SK-N-SH (cell line): Measurements from ENCODE around the gene CDKN1A. TPM values are rescaled to one million over a fixed set of nuclear protein-coding genes. Genes with fewer than 3 reads are reported as not detected.

Experiments
- CTCF ChIA-PET: fragments of 300-600, 350-600 bp; formaldehyde crosslinking; extraction: SDS; loops from one replicate; lab custom pipeline; 2021; lab: Yijun Ruan, JAX
- POLR2A ChIA-PET: fragments of 350-600 bp; sonication (Branson Sonifier 250); formaldehyde crosslinking; extraction: SDS; loops from one replicate; lab custom pipeline; 2020; ENCODE audit warnings: antibody characterized with exemption, inconsistent platforms; lab: Yijun Ruan, JAX
- DNase-seq: peaks from one replicate; pipeline ENCODE4 v3.0.0; 2012
- H2AFZ ChIP-seq: fragments of 200-600 bp; sonication (generic); 2 replicates; pipeline ENCODE4 v1.8.1; 2016; ENCODE audit warnings: antibody characterized with exemption, mild to moderate bottlenecking, low read depth
- H3F3A ChIP-seq: fragments of 200-600 bp; sonication (generic); replicated peaks from 2 replicates; pipeline ENCODE3; 2016; ENCODE audit warnings: antibody characterized with exemption, mild to moderate bottlenecking; ENCODE audit not compliant: insufficient read depth
- H3K27ac ChIP-seq, 2 experiments: fragments of 200-500 bp in 1 of 2; fragments of 200-600 bp in 1 of 2; sonication (Bioruptor generic) in 1 of 2; sonication (generic), shearing (Covaris generic) in 1 of 2; 2 replicates each; pipeline versions ENCODE4 v1.5.1 to v1.6.1; 2014 to 2016; ENCODE audit warnings: low read depth in 2 of 2, inconsistent platforms in 1 of 2, low read length in 1 of 2, mild to moderate bottlenecking in 1 of 2, mixed read lengths in 1 of 2
- H3K27me3 ChIP-seq: fragments of 200-600 bp; sonication (generic), shearing (Covaris generic); 2 replicates; pipeline ENCODE4 v1.6.1; 2016; ENCODE audit warnings: mixed run types; ENCODE audit not compliant: insufficient read depth
- H3K36me3 ChIP-seq, 2 experiments: fragments of 200-500 bp in 1 of 2; fragments of 200-600 bp in 1 of 2; sonication (Bioruptor generic) in 1 of 2; sonication (generic) in 1 of 2; replicated peaks in 1 of 2; 2 replicates each; pipeline versions ENCODE3 to v1.5.1; 2014 to 2016; ENCODE audit warnings: low read length in 1 of 2, mild to moderate bottlenecking in 1 of 2; ENCODE audit not compliant: insufficient read depth in 2 of 2, control insufficient read depth in 1 of 2
- H3K4me1 ChIP-seq, 2 experiments: fragments of 200-500 bp in 1 of 2; fragments of 200-600 bp in 1 of 2; sonication (Bioruptor generic) in 1 of 2; sonication (generic), shearing (Covaris generic) in 1 of 2; 2 replicates each; pipeline versions ENCODE4 v1.5.1 to v1.6.1; 2014 to 2016; ENCODE audit warnings: low read depth in 1 of 2, low read length in 1 of 2, mixed run types in 1 of 2; ENCODE audit not compliant: insufficient read depth in 2 of 2, control insufficient read depth in 1 of 2
- H3K4me2 ChIP-seq: fragments of 200-600 bp; sonication (generic), shearing (Covaris generic); 2 replicates; pipeline ENCODE4 v1.6.1; 2017; ENCODE audit warnings: mixed run types
- H3K4me3 ChIP-seq, 2 experiments: fragments of 200-500 bp in 1 of 2; fragments of 200-600 bp in 1 of 2; sonication (Bioruptor generic) in 1 of 2; sonication (generic), shearing (Covaris generic) in 1 of 2; 2 replicates each; pipeline versions ENCODE4 v1.5.1 to v1.8.1; 2014 to 2016; ENCODE audit warnings: low read depth in 2 of 2, inconsistent platforms in 1 of 2, low read length in 1 of 2, mild to moderate bottlenecking in 1 of 2, mixed read lengths in 1 of 2, moderate library complexity in 1 of 2
- H3K79me2 ChIP-seq: fragments of 200-600 bp; sonication (generic); 2 replicates; pipeline ENCODE4 v1.8.1; 2017; ENCODE audit warnings: mild to moderate bottlenecking; ENCODE audit not compliant: insufficient read depth
- H3K9ac ChIP-seq: fragments of 200-600 bp; sonication (generic); 2 replicates; pipeline ENCODE4 v1.6.1; 2017; ENCODE audit warnings: mixed run types
- H3K9me2 ChIP-seq: fragments of 200-600 bp; sonication (generic); 2 replicates; pipeline ENCODE4 v1.6.1; 2017; ENCODE audit warnings: mixed run types
- H3K9me3 ChIP-seq: fragments of 200-600 bp; sonication (generic); 2 replicates; pipeline ENCODE4 v1.6.1; 2017; ENCODE audit warnings: mixed run types, mild to moderate bottlenecking, moderate library complexity
- H4K20me1 ChIP-seq: fragments of 200-600 bp; sonication (generic); 2 replicates; pipeline ENCODE4 v1.6.1; 2017; ENCODE audit warnings: mild to moderate bottlenecking, mixed run types; ENCODE audit not compliant: insufficient read depth
- CHD2 ChIP-seq: fragments of 150-350 bp; IDR thresholded peaks from 2 replicates; pipeline ENCODE4 v1.6.1; 2018; ENCODE audit warnings: low read length; ENCODE audit not compliant: partially characterized antibody
- EP300 ChIP-seq, 2 experiments: IDR thresholded peaks; 2 replicates each; pipeline versions ENCODE4 v1.4.0 to v1.6.1; 2012; ENCODE audit warnings: borderline replicate concordance in 1 of 2, low read depth in 1 of 2, low read length in 1 of 2
- FOSL2 ChIP-seq: IDR thresholded peaks from 2 replicates; pipeline ENCODE4 v1.4.0; 2012; ENCODE audit warnings: low read depth, mild to moderate bottlenecking, moderate library complexity, borderline replicate concordance
- FOXM1 ChIP-seq: IDR thresholded peaks from 2 replicates; pipeline ENCODE4 v1.4.0; 2012; ENCODE audit warnings: low read depth, mild to moderate bottlenecking
- JUND ChIP-seq: IDR thresholded peaks from 2 replicates; pipeline ENCODE4 v1.4.0; 2012
- MEF2A ChIP-seq: IDR thresholded peaks from 2 replicates; pipeline ENCODE4 v1.4.0; 2012; ENCODE audit warnings: low read depth, borderline replicate concordance
- NFIC ChIP-seq: IDR thresholded peaks from 2 replicates; pipeline ENCODE4 v1.4.0; 2012; ENCODE audit warnings: borderline replicate concordance
- SMC3 ChIP-seq: IDR thresholded peaks from 2 replicates; pipeline ENCODE4 v1.6.1; 2012; ENCODE audit warnings: low read depth, low read length, improper control_type of control experiment
- TAF1 ChIP-seq: IDR thresholded peaks from 2 replicates; pipeline ENCODE4 v1.6.1; 2012; ENCODE audit warnings: low read depth, mild to moderate bottlenecking, low read length, moderate library complexity, borderline replicate concordance
- TCF12 ChIP-seq: IDR thresholded peaks from 2 replicates; pipeline ENCODE4 v1.4.0; 2012
- WGBS: methylation state at CpG from one replicate; pipeline ENCODE4 v1.1.6; 2017; ENCODE audit warnings: low lambda C conversion rate; 5-methylcytosine and 5-hydroxymethylcytosine counted together
- polyA plus RNA-seq, 3 experiments: library from polyadenylated mRNA; depleted of rRNA; stranded (reverse); fragments of >200 nt; gene quantifications; 2 replicates each; pipeline ENCODE4 v1.2.3, GENCODE V29; 2012
- TF ChIP-seq, protein P1 (sequence below): IDR thresholded peaks from 2 replicates; pipeline ENCODE4 v1.4.0; 2012; ENCODE audit warnings: low read depth, borderline replicate concordance
- TF ChIP-seq, protein P2 (sequence below): IDR thresholded peaks from 2 replicates; pipeline ENCODE4 v1.4.0; 2012; ENCODE audit warnings: low read depth, borderline replicate concordance
- TF ChIP-seq, protein P3 (sequence below): IDR thresholded peaks from 2 replicates; pipeline ENCODE4; 2012
- TF ChIP-seq, protein P4 (sequence below): IDR thresholded peaks from 2 replicates; pipeline ENCODE4 v1.6.1; 2012; ENCODE audit warnings: mild to moderate bottlenecking, low read depth, low read length, moderate library complexity
- TF ChIP-seq, protein P5 (sequence below): fragments of 200-600 bp; sonication (generic); IDR thresholded peaks from 2 replicates; pipeline ENCODE4 v1.6.1; 2017; ENCODE audit warnings: antibody characterized with exemption, mild to moderate bottlenecking, moderate library complexity

The CDKN1A gene
- polyA plus RNA-seq, 1 of the 3 experiments (the other 2 are of a cell fraction) = 747 TPM

DNA sequence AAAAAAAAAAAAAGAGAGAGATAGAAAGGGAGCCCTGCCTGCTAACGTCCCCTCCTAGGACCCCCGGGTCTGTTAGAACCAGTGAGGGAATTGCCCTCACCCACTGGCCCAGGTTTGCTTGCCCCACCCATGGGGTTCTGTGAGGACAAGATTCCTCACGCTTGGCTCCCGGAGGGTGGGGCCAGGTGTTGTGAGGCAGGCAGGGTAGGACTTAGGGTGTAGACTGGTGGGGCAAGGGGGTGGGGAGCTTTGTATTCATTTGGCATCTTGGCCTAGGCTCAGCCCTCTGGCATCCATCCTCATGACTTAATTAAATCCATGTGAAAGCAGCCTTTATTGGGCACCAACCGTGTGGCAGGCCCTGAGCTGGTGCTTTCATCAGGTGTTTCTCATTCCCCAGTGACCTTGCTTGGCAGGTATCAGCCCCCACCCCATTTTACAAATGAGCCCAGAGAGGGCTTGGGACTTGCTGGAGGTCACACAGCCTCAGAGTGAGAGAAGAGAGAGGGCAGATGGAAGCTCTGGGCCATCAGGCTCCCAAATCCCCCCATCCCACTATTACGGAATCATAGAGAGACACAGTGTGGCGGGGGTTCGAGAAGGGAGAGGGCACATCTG lies 38.1 kb downstream of the CDKN1A start:
- POLR2A ChIA-PET = no interaction called here
- CTCF ChIA-PET = interaction anchor here (1.1 to 4.5 kb wide), 2 partner anchors 15 to 43 kb away, joined by 3 to 15 read pairs; no protein-coding TSS in a partner anchor
- 67% methylated on average over 6 of the region's 8 CpGs for WGBS
- Histone ChIP-seq H3K9me3 (no peaks in the 10 kb centered on the region), H3K4me2 (no peak overlapping the region), H3F3A (no peaks in the 10 kb centered on the region), H4K20me1 (no peaks in the 10 kb centered on the region), H3K79me2 (no peaks in the 10 kb centered on the region), H2AFZ (no peak overlapping the region), H3K9me2 (no peaks in the 10 kb centered on the region), H3K4me1 (peaks cover 0 to 13% of the 10 kb centered on the region in 2 experiments; a peak in 1 of 4 replicates), H3K36me3 (no peaks in the 10 kb centered on the region), H3K4me3 (no peak overlapping the region), H3K9ac (no peak overlapping the region), H3K27ac (no peak overlapping the region), H3K27me3 (no peaks in the 10 kb centered on the region)
- no peak for DNase-seq
- no peak for TF ChIP-seq MEF2A
- no peak for TF ChIP-seq TCF12
- TF ChIP-seq, protein P1, sequence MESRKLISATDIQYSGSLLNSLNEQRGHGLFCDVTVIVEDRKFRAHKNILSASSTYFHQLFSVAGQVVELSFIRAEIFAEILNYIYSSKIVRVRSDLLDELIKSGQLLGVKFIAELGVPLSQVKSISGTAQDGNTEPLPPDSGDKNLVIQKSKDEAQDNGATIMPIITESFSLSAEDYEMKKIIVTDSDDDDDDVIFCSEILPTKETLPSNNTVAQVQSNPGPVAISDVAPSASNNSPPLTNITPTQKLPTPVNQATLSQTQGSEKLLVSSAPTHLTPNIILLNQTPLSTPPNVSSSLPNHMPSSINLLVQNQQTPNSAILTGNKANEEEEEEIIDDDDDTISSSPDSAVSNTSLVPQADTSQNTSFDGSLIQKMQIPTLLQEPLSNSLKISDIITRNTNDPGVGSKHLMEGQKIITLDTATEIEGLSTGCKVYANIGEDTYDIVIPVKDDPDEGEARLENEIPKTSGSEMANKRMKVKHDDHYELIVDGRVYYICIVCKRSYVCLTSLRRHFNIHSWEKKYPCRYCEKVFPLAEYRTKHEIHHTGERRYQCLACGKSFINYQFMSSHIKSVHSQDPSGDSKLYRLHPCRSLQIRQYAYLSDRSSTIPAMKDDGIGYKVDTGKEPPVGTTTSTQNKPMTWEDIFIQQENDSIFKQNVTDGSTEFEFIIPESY = no peak
- no peak for TF ChIP-seq TAF1
- TF ChIP-seq JUND = no peak
- TF ChIP-seq NFIC = no peak

DNA sequence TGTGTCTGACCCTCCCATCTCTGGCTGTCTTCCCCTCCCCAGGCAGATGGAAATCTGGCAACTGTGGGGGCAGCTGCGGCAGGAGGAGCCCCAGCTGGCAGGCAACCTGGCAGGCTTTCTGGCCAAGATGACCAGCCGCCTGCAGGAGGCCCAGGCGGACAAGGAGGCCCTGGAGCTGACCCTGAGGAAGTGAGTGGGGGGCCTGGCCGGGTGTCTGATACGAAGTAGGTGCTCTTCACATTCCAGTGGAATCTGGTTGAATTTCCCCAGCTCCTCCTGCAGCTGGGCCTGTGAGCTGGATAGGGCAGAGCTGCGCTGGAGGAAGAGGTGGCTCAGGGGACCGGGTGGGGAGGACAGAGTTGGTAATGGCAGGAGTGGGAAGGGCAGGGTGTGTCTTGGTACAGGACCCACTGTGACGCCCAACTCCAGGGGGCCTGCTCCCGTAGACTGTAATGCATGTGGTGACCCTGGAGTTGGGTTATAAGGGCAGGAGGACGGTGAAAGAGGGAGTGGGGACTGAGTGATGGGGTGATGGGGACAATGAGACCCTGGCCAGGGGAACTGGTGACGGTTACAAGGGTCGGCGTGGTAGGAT lies 38.8 kb downstream of the CDKN1A start:
- peaks cover 0 to 13% of the 10 kb centered on the region in 2 experiments; a peak in 1 of 4 replicates for H3K4me1 ChIP-seq
- H3K4me3 ChIP-seq = no peak overlapping the region
- POLR2A ChIA-PET = no interaction called here
- H3K79me2 ChIP-seq = no peaks in the 10 kb centered on the region
- H3K4me2 ChIP-seq = no peak overlapping the region
- H3K9ac ChIP-seq = no peak overlapping the region
- CTCF ChIA-PET = interaction anchor here (1.1 to 4.5 kb wide), 2 partner anchors 14 to 42 kb away, joined by 3 to 15 read pairs; no protein-coding TSS in a partner anchor
- H3K36me3 ChIP-seq = no peaks in the 10 kb centered on the region
- 61% methylated on average over 10 of the region's 13 CpGs for WGBS
- no peaks in the 10 kb centered on the region for H3F3A ChIP-seq
- H3K9me2 ChIP-seq = no peaks in the 10 kb centered on the region
- H3K27me3 ChIP-seq = no peaks in the 10 kb centered on the region
- H3K9me3 ChIP-seq = no peaks in the 10 kb centered on the region
- H2AFZ ChIP-seq = no peak overlapping the region
- no peaks in the 10 kb centered on the region for H4K20me1 ChIP-seq
- DNase-seq = no peak
- H3K27ac ChIP-seq = no peak overlapping the region
- TF ChIP-seq FOSL2 = no peak
- no peak for TF ChIP-seq EP300 (IDR thresholded peaks at IDR 0.05; ENCODE audit: borderline replicate concordance in 1 of 2, low read depth in 1 of 2, low read length in 1 of 2)
- TF ChIP-seq, protein P2, sequence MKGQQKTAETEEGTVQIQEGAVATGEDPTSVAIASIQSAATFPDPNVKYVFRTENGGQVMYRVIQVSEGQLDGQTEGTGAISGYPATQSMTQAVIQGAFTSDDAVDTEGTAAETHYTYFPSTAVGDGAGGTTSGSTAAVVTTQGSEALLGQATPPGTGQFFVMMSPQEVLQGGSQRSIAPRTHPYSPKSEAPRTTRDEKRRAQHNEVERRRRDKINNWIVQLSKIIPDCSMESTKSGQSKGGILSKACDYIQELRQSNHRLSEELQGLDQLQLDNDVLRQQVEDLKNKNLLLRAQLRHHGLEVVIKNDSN = no peak
- TF ChIP-seq, protein P3, sequence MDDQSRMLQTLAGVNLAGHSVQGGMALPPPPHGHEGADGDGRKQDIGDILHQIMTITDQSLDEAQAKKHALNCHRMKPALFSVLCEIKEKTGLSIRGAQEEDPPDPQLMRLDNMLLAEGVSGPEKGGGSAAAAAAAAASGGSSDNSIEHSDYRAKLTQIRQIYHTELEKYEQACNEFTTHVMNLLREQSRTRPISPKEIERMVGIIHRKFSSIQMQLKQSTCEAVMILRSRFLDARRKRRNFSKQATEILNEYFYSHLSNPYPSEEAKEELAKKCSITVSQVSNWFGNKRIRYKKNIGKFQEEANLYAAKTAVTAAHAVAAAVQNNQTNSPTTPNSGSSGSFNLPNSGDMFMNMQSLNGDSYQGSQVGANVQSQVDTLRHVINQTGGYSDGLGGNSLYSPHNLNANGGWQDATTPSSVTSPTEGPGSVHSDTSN = no peak
- no peak for TF ChIP-seq NFIC
- no peak for TF ChIP-seq TAF1
- TF ChIP-seq, protein P4, sequence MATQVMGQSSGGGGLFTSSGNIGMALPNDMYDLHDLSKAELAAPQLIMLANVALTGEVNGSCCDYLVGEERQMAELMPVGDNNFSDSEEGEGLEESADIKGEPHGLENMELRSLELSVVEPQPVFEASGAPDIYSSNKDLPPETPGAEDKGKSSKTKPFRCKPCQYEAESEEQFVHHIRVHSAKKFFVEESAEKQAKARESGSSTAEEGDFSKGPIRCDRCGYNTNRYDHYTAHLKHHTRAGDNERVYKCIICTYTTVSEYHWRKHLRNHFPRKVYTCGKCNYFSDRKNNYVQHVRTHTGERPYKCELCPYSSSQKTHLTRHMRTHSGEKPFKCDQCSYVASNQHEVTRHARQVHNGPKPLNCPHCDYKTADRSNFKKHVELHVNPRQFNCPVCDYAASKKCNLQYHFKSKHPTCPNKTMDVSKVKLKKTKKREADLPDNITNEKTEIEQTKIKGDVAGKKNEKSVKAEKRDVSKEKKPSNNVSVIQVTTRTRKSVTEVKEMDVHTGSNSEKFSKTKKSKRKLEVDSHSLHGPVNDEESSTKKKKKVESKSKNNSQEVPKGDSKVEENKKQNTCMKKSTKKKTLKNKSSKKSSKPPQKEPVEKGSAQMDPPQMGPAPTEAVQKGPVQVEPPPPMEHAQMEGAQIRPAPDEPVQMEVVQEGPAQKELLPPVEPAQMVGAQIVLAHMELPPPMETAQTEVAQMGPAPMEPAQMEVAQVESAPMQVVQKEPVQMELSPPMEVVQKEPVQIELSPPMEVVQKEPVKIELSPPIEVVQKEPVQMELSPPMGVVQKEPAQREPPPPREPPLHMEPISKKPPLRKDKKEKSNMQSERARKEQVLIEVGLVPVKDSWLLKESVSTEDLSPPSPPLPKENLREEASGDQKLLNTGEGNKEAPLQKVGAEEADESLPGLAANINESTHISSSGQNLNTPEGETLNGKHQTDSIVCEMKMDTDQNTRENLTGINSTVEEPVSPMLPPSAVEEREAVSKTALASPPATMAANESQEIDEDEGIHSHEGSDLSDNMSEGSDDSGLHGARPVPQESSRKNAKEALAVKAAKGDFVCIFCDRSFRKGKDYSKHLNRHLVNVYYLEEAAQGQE = no peak
- no peak for TF ChIP-seq CHD2
- TF ChIP-seq, protein P5, sequence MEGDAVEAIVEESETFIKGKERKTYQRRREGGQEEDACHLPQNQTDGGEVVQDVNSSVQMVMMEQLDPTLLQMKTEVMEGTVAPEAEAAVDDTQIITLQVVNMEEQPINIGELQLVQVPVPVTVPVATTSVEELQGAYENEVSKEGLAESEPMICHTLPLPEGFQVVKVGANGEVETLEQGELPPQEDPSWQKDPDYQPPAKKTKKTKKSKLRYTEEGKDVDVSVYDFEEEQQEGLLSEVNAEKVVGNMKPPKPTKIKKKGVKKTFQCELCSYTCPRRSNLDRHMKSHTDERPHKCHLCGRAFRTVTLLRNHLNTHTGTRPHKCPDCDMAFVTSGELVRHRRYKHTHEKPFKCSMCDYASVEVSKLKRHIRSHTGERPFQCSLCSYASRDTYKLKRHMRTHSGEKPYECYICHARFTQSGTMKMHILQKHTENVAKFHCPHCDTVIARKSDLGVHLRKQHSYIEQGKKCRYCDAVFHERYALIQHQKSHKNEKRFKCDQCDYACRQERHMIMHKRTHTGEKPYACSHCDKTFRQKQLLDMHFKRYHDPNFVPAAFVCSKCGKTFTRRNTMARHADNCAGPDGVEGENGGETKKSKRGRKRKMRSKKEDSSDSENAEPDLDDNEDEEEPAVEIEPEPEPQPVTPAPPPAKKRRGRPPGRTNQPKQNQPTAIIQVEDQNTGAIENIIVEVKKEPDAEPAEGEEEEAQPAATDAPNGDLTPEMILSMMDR = no peak
- TF ChIP-seq FOXM1 = no peak
- no peak for TF ChIP-seq SMC3
